Peyer's patch (tissue), 4 donors: ENCODE data around the gene ALDOC.

Experiments
- CTCF ChIP-seq, 6 experiments: fragments of 450-650 bp in 4 of 6; fragments of 200-600 bp in 2 of 6; sonication (generic) in 1 of 6; IDR thresholded peaks; one replicate each; pipeline ENCODE4 v1.5.1; 2017 to 2019; ENCODE audit warnings: antibody characterized with exemption in 6 of 6, mild to moderate bottlenecking in 3 of 6, moderate library complexity in 1 of 6
- POLR2A ChIP-seq, 2 donors: fragments of 450-650 bp; IDR thresholded peaks; one replicate each; pipeline ENCODE4 v1.5.1; 2017; ENCODE audit warnings: antibody characterized with exemption in 2 of 2, mild to moderate bottlenecking in 2 of 2, moderate library complexity in 2 of 2

- TF ChIP-seq CTCF (IDR thresholded peaks at IDR 0.05): no peak
- TF ChIP-seq POLR2A (IDR thresholded peaks at IDR 0.05): peak; percentile 97
These were observed 22.2 kb upstream of the ALDOC start, which contains the start of gene SPAG5 for GRCh38 chr17:28598799-28599310.
